GM21515 (cell line): ENCODE measurements around the gene UBXN10.
"Not testable (repeated sequence)": the region's sequence is repeated elsewhere in the genome, so short reads cannot be mapped to it uniquely, and the experiment has no call there.

Experiments used
- ATAC-seq: cut with Tn5 transposase; IDR thresholded peaks from one replicate; pipeline ENCODE4 v1.9.1; 2021; ENCODE audit not compliant: unreplicated experiment

Gene UBXN10

GRCh38 chr1:20199403-20199802 is 13.5 kb downstream of the UBXN10 start:
- no peak for ATAC-seq

- no peak for ATAC-seq
Observed at GRCh38 chr1:20199840-20200239, 13.9 kb downstream of the UBXN10 start.

GRCh38 chr1:20200966-20201365 is 15.1 kb downstream of the UBXN10 start:
- no peak for ATAC-seq

GRCh38 chr1:20202166-20202565 is 16.3 kb downstream of the UBXN10 start:
- no peak for ATAC-seq

- no peak for ATAC-seq
Observed at GRCh38 chr1:20207546-20207945, 21.6 kb downstream of the UBXN10 start.

- no peak for ATAC-seq
Observed at GRCh38 chr1:20209471-20209870, 23.6 kb downstream of the UBXN10 start.

GRCh38 chr1:20210736-20211460 is 25.0 kb downstream of the UBXN10 start:
- no peak for ATAC-seq

GRCh38 chr1:20211511-20211931 is 25.6 kb downstream of the UBXN10 start:
- ATAC-seq = no peak

GRCh38 chr1:20212085-20212684 is 26.3 kb downstream of the UBXN10 start:
- ATAC-seq = no peak

GRCh38 chr1:20212685-20213331 is 26.9 kb downstream of the UBXN10 start:
- ATAC-seq = no peak

GRCh38 chr1:20215716-20216115 is 29.8 kb downstream of the UBXN10 start:
- ATAC-seq = no peak

- no peak for ATAC-seq
Observed at GRCh38 chr1:20216574-20216973, 30.7 kb downstream of the UBXN10 start.

- ATAC-seq = not testable (repeated sequence)
Observed at GRCh38 chr1:20219053-20219452, 33.2 kb downstream of the UBXN10 start.

- ATAC-seq = no peak
Observed at GRCh38 chr1:20220036-20220435, 34.1 kb downstream of the UBXN10 start.

- no peak for ATAC-seq
Observed at GRCh38 chr1:20223106-20223505, 37.2 kb downstream of the UBXN10 start.

GRCh38 chr1:20223551-20224419 is 37.9 kb downstream of the UBXN10 start:
- ATAC-seq = no peak

GRCh38 chr1:20224546-20224945 is 38.6 kb downstream of the UBXN10 start:
- no peak for ATAC-seq

GRCh38 chr1:20227704-20228103 is 41.8 kb downstream of the UBXN10 start:
- ATAC-seq = no peak

GRCh38 chr1:20228314-20228825 is 42.5 kb downstream of the UBXN10 start:
- no peak for ATAC-seq

GRCh38 chr1:20229171-20229570 is 43.3 kb downstream of the UBXN10 start:
- ATAC-seq = no peak

- ATAC-seq = not testable (repeated sequence)
Observed at GRCh38 chr1:20232564-20232963, 46.7 kb downstream of the UBXN10 start.
